OCI-LY7 (cell line): ENCODE data around the gene SLC4A1AP. TPM values are rescaled to one million over a fixed set of nuclear protein-coding genes. Genes with fewer than 3 reads are reported as not detected.

ENCODE experiments used
- BruUV-seq: library from RNA; stranded (reverse); fragments of 400-500 nt; replicated peaks from 2 replicates; lab custom pipeline; 2021; lab: Mats Ljungman, UMichigan
- CTCF ChIA-PET: fragments of 300-600 bp; sonication (Branson Sonifier 250); formaldehyde crosslinking; loops from one replicate; lab custom pipeline; 2022; ENCODE audit warnings: antibody characterized with exemption; ENCODE audit not compliant: unreplicated experiment; lab: Charles Lee
- POLR2A ChIA-PET: fragments of 300-600 bp; sonication (Branson Sonifier 250); formaldehyde crosslinking; loops from one replicate; lab custom pipeline; 2022; ENCODE audit warnings: antibody characterized with exemption; lab: Charles Lee
- DNase-seq: peaks from one replicate; pipeline ENCODE4 v3.0.0-alpha.2; 2015; ENCODE audit warnings: low spot score
- H2AFZ ChIP-seq: fragments of 200-600 bp; sonication (generic), shearing (Covaris generic); 2 replicates; pipeline ENCODE4 v1.6.1; 2014; ENCODE audit warnings: mild to moderate bottlenecking, antibody characterized with exemption, low read length, moderate library complexity
- H3K27ac ChIP-seq: fragments of 200-600 bp; sonication (generic); 2 replicates; pipeline ENCODE4 v1.5.1; 2014; ENCODE audit warnings: mixed run types, low read depth, mild to moderate bottlenecking, moderate library complexity, low read length, inconsistent platforms; ENCODE audit not compliant: poor library complexity, severe bottlenecking
- H3K36me3 ChIP-seq: fragments of 200-600 bp; sonication (generic); 2 replicates; pipeline ENCODE4 v1.6.1; 2014; ENCODE audit warnings: mild to moderate bottlenecking, antibody characterized with exemption, low read length, moderate library complexity, mixed read lengths; ENCODE audit not compliant: insufficient read depth
- H3K4me1 ChIP-seq: fragments of 200-600 bp; sonication (generic); 2 replicates; pipeline ENCODE4 v1.5.1; 2014; ENCODE audit warnings: mild to moderate bottlenecking, low read length; ENCODE audit not compliant: insufficient read depth, poor library complexity, severe bottlenecking
- H3K4me2 ChIP-seq: fragments of 200-600 bp; sonication (generic); 2 replicates; pipeline ENCODE4 v1.6.1; 2014; ENCODE audit warnings: mild to moderate bottlenecking, low read length
- H3K4me3 ChIP-seq: fragments of 200-600 bp; sonication (generic); 2 replicates; pipeline ENCODE4 v1.5.1; 2014; ENCODE audit warnings: mild to moderate bottlenecking, low read depth, low read length; ENCODE audit not compliant: poor library complexity, severe bottlenecking
- H3K79me2 ChIP-seq: fragments of 200-600 bp; sonication (generic); 2 replicates; pipeline ENCODE4 v1.6.1; 2016; ENCODE audit warnings: low read depth, mild to moderate bottlenecking, low read length, moderate library complexity, mixed read lengths; ENCODE audit not compliant: insufficient read depth
- H3K9me2 ChIP-seq: fragments of 200-600 bp; sonication (generic); 2 replicates; pipeline ENCODE4 v1.6.1; 2016; ENCODE audit warnings: mild to moderate bottlenecking, low read length, mixed read lengths; ENCODE audit not compliant: insufficient read depth
- H3K9me3 ChIP-seq: fragments of 200-600 bp; sonication (generic); 2 replicates; pipeline ENCODE4 v1.6.1; 2014; ENCODE audit warnings: mild to moderate bottlenecking, mixed run types, low read length, mixed read lengths
- H4K20me1 ChIP-seq: fragments of 200-600 bp; sonication (generic); 2 replicates; pipeline ENCODE4 v1.6.1; 2014; ENCODE audit warnings: mild to moderate bottlenecking, antibody characterized with exemption, low read length, moderate library complexity, mixed read lengths; ENCODE audit not compliant: insufficient read depth
- EZH2phosphoT487 ChIP-seq: fragments of 200-600 bp; sonication (generic); IDR thresholded peaks from 2 replicates; pipeline ENCODE4 v1.6.1; 2018; ENCODE audit warnings: low read depth, borderline replicate concordance, mild to moderate bottlenecking, mixed run types, antibody characterized with exemption, low read length, moderate library complexity, mixed read lengths
- intact Hi-C: fragments of 100-400 bp; cut with micrococcal nuclease; formaldehyde crosslinking; loops from one replicate; pipeline ENCODE4 v1.10.0; 2022; ENCODE audit not compliant: unreplicated experiment
- total RNA-seq, 2 experiments: library from RNA; depleted of rRNA in 1 of 2; stranded (reverse); fragments of >200 nt in 1 of 2; shearing (Covaris generic) in 1 of 2; gene quantifications; 2 replicates each; pipeline ENCODE4 v1.2.3, GENCODE V29; 2014 to 2022
- TF ChIP-seq, protein P1 (sequence below): fragments of 200-600 bp; sonication (generic); conservative IDR thresholded peaks from 2 replicates; pipeline ENCODE4 v1.5.1; 2014; ENCODE audit warnings: mild to moderate bottlenecking, antibody characterized with exemption, low read length, moderate library complexity, mixed read lengths

SLC4A1AP gene
- total RNA-seq, 2 experiments from 2014 or later, result 26.2 to 27.9 TPM

DNA sequence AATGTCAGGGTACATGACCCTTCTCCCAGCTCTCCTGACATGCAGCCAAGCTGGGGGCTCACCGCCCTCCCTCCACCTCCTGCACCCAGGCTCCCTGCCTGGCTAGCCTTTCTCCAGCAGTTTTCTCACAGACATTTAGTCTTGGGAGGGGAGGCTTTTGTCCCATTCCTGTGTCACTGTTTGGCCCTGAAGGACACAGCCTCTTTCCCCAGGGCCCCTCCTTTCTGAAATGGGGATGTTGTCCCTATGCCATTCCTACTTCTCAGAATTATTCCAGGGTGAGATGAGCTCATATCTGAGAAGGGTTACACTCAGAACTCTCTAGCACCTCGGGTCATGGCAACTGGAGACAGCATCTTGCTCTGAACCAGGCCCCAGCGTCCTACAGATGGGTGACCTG, 60.5 kb downstream of the SLC4A1AP start:
- BruUV-seq, result no TSS peak
- H3K4me2 ChIP-seq, result no peak overlapping the region
- POLR2A ChIA-PET, result no interaction called here

DNA sequence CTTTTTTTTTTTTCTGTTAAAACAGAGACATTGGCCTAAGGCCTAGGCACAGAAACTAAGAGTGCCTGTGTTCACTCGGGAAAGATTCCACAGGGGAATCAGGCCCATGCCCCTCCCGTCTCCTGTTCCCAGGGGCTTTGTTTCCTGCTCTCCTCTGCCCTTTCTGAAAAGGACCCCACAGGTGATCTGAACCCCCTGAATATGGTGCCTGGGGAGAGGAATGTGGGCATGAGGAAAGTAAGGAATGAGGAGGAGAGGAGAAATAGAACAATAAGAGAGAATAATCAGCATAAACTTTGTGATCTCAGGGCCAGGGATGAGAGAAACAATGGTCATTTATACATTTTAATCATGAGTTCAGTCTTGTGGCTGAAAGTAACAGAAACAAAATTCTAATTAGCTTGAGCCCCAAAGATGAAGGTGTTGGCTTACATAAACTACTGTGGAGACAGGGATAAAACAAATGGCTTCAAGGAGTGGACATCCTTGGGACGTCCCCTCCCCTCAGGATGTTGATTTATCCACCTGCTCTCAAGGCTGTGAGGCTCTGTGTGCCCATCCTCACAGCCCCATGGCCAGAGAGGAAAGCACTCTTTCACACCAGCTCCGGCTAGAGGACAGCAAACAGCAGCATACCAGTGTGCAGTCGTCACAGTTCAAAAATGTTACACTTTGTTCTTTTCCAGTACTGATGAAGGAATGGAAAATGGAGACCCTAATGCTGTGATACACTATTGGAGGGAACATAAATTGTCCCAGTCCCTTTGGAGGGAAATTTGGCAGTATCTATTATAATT, 61.4 kb downstream of the SLC4A1AP start:
- Histone ChIP-seq H2AFZ (no peak overlapping the region), H3K9me2 (no peaks in the 10 kb centered on the region), H3K36me3 (no peaks in the 10 kb centered on the region), H3K4me2 (no peak overlapping the region), H3K4me1 (no peaks in the 10 kb centered on the region), H3K9me3 (no peaks in the 10 kb centered on the region), H3K27ac (no peak overlapping the region), H3K79me2 (no peaks in the 10 kb centered on the region), H3K4me3 (no peak overlapping the region), H4K20me1 (no peaks in the 10 kb centered on the region)
- POLR2A ChIA-PET, result no interaction called here
- TF ChIP-seq, protein P1, sequence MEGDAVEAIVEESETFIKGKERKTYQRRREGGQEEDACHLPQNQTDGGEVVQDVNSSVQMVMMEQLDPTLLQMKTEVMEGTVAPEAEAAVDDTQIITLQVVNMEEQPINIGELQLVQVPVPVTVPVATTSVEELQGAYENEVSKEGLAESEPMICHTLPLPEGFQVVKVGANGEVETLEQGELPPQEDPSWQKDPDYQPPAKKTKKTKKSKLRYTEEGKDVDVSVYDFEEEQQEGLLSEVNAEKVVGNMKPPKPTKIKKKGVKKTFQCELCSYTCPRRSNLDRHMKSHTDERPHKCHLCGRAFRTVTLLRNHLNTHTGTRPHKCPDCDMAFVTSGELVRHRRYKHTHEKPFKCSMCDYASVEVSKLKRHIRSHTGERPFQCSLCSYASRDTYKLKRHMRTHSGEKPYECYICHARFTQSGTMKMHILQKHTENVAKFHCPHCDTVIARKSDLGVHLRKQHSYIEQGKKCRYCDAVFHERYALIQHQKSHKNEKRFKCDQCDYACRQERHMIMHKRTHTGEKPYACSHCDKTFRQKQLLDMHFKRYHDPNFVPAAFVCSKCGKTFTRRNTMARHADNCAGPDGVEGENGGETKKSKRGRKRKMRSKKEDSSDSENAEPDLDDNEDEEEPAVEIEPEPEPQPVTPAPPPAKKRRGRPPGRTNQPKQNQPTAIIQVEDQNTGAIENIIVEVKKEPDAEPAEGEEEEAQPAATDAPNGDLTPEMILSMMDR, result no peak
- no peak for TF ChIP-seq EZH2phosphoT487
- no TSS peak for BruUV-seq
- CTCF ChIA-PET, result no interaction called here
- DNase-seq, result no peak
- intact Hi-C loops, result no loop called here

More for the DNA sequence above, 60.5 kb downstream of the SLC4A1AP start:
- no peaks in the 10 kb centered on the region for H3K79me2 ChIP-seq
- no peaks in the 10 kb centered on the region for H3K4me1 ChIP-seq
- no peaks in the 10 kb centered on the region for H3K9me2 ChIP-seq
- no peak for DNase-seq
- H3K4me3 ChIP-seq, result no peak overlapping the region
- no peaks in the 10 kb centered on the region for H4K20me1 ChIP-seq
- TF ChIP-seq, protein P1, result no peak
- TF ChIP-seq EZH2phosphoT487, result no peak
- H3K27ac ChIP-seq, result no peak overlapping the region
- H2AFZ ChIP-seq, result no peak overlapping the region
- no peaks in the 10 kb centered on the region for H3K36me3 ChIP-seq
- CTCF ChIA-PET, result no interaction called here
- no peaks in the 10 kb centered on the region for H3K9me3 ChIP-seq
- intact Hi-C loops, result no loop called here

DNA sequence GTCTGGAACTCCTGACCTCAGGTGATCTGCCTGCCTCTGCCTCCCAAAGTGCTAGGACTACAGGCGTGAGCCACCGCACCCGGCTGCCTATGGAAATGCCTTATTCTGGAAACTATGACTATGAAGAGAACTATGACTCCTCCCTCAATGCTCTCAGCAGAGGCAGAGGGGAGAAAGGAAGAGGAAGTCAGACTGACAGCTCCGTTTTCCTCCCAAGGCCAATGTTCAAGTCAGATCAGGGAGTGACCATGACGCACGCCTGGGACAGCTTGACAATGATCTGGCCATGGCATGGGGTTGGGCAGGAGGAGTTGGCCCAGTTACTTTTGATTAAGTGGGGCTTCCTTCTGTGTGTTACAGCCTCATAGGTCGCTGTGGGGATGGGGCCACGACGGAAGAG, 63.6 kb downstream of the SLC4A1AP start:
- CTCF ChIA-PET, result no interaction called here

More for the DNA sequence above, 63.6 kb downstream of the SLC4A1AP start:
- BruUV-seq, result no TSS peak
- Histone ChIP-seq H3K4me1 (peaks cover 5% of the 10 kb centered on the region), H3K9me2 (no peaks in the 10 kb centered on the region), H3K27ac (no peak overlapping the region), H3K79me2 (no peaks in the 10 kb centered on the region), H3K4me3 (no peak overlapping the region), H4K20me1 (no peaks in the 10 kb centered on the region), H3K36me3 (no peaks in the 10 kb centered on the region), H3K4me2 (no peak overlapping the region), H2AFZ (no peak overlapping the region), H3K9me3 (no peaks in the 10 kb centered on the region)
- no peak for DNase-seq
- TF ChIP-seq, protein P1, result no peak
- TF ChIP-seq EZH2phosphoT487, result no peak
- POLR2A ChIA-PET, result interaction anchor here (0.6 kb wide), 1 partner anchor 197 kb away, joined by 3 read pairs; no protein-coding TSS in a partner anchor
- intact Hi-C loops, result no loop called here
